ENCODE data around the gene CBLN3.
A peak's percentile ranks its signal among the peaks of the same experiment; 100 is the strongest.

Gene CBLN3

GRCh38 chr14:24442240-24443052 lies 13.0 kb upstream of the CBLN3 start, which contains the start of gene SDR39U1:
TSS of gene SDR39U1 (minus strand) at chr14:24442776. CDS start at chr14:24442769, 7 bp downstream.
- TF ChIP-seq CTCF (IDR thresholded peaks at IDR 0.05; ENCODE audit: low read depth, low read length, missing control alignments), result peak; percentile 13
- peak within 1 kb of the TSS; percentile 82 for H3K4me3 ChIP-seq (ENCODE audit: low read depth, low read length)
- DNase-seq (ENCODE audit: low read depth), result peak; percentile 98

DNA sequence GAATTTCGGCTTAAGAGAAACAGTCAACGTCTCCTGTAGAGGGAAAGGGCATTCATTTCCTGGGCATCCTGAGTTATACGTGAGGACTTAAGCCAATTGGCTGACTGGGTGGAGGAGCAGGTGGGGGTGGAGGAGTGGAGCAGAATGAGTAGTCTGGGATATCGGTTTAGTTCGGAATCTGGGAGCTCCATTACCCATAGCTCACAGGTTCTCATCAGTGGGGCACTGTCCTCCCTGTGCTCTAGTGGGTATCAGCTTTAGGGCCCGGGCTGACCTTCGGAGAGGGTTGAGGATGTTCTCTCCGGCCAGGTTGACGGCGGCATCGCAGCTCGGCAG lies 12.4 kb upstream of the CBLN3 start:
- no peak for DNase-seq (ENCODE audit: low read depth)
- TF ChIP-seq CTCF (IDR thresholded peaks at IDR 0.05; ENCODE audit: low read depth, low read length, missing control alignments), result no peak
- peak overlapping the region; percentile 82 for H3K4me3 ChIP-seq (ENCODE audit: low read depth, low read length)

GRCh38 chr14:24441485-24441884 lies 12.0 kb upstream of the CBLN3 start:
- TF ChIP-seq CTCF (IDR thresholded peaks at IDR 0.05; ENCODE audit: low read depth, low read length, missing control alignments), result no peak
- no peak for DNase-seq (ENCODE audit: low read depth)
- peak overlapping the region; percentile 82 for H3K4me3 ChIP-seq (ENCODE audit: low read depth, low read length)

- DNase-seq (ENCODE audit: low read depth), result no peak
- H3K4me3 ChIP-seq (ENCODE audit: low read depth, low read length), result no peak overlapping the region; the same call in 1 of the 2 replicates
- no peak for TF ChIP-seq CTCF (IDR thresholded peaks at IDR 0.05; ENCODE audit: low read depth, low read length, missing control alignments)
These were observed 11.3 kb upstream of the CBLN3 start for GRCh38 chr14:24440606-24441399.

DNA sequence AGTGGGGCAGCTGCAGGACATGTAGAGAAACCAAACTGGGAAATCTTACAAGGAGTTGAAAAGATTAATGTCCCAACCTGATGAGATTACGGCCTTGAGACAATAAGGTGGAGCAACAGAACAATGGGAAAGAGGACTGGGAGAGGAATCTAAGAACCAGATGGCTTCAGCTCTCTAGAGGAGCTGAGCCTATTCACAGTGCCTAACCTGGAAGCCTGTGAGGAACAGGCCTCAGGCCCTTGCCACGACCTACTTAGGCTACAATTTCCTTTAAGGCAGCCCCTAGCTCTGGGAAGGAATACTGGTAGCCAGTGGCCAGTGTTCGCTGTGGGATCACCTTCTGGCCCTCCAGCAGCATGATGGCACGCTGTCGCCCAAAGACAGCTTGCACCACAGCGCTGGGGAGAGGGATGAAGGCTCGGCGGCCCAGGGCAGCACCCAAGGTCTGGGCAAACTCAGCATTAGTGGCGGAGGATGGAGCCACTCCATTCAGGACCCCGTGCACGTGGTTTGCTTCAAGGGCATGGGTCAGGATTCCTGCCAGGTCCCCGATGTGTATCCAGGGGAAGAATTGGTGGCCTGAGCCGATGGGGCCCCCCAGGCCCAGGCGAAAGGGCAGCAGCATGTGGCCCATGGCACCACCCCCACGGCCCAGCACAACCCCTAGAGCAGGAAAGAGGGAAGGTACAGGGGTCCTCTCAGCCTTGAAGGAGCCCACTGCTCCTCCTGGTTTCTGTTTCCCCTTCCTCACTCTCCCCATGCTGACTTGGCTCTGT lies 10.6 kb upstream of the CBLN3 start:
- no peak for TF ChIP-seq CTCF (IDR thresholded peaks at IDR 0.05; ENCODE audit: low read depth, low read length, missing control alignments)
- H3K4me3 ChIP-seq (ENCODE audit: low read depth, low read length), result no peak overlapping the region
- DNase-seq (ENCODE audit: low read depth), result no peak

DNA sequence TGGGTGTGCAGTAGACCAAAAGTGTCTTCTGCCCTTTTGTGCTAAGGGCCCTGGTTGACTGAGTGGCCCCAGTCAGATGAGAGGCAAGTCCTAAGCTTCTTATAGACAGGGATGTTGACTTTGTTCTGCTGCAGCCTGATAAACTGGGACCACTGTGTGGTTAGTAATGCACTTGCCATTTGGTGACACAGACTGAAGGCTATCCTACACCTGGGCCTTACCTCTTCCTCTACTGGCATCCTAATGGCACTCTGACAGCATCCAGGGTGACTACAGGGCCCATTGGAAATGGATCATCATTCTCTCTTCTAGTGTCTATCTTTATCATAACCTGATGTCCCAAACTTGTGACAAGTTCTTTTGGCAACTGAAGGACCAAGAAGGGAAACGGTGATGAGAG lies 9.8 kb upstream of the CBLN3 start:
- TF ChIP-seq CTCF (IDR thresholded peaks at IDR 0.05; ENCODE audit: low read depth, low read length, missing control alignments), result no peak
- DNase-seq (ENCODE audit: low read depth), result no peak
- H3K4me3 ChIP-seq (ENCODE audit: low read depth, low read length), result no peak overlapping the region
